HL-60 (cell line): ENCODE measurements around the gene ZNF837.

Source experiments
- GABPA ChIP-seq: IDR thresholded peaks from 2 replicates; pipeline ENCODE4 v1.6.1; 2012; ENCODE audit warnings: low read depth
- POLR2AphosphoS5 ChIP-seq: IDR thresholded peaks from 2 replicates; pipeline ENCODE4 v1.6.1; 2012; ENCODE audit warnings: low read depth
- SPI1 ChIP-seq: IDR thresholded peaks from 2 replicates; pipeline ENCODE4 v1.6.1; 2012; ENCODE audit warnings: low read depth, mild to moderate bottlenecking, borderline replicate concordance
- TF ChIP-seq, protein P1 (sequence below): IDR thresholded peaks from one replicate; pipeline ENCODE4 v1.5.1; 2011; ENCODE audit warnings: low read length, control low read depth, inconsistent platforms; ENCODE audit not compliant: insufficient read depth
- TF ChIP-seq, protein P2 (sequence below): IDR thresholded peaks from 2 replicates; pipeline ENCODE4 v1.6.1; 2012; ENCODE audit warnings: low read depth; ENCODE audit not compliant: insufficient replicate concordance

DNA sequence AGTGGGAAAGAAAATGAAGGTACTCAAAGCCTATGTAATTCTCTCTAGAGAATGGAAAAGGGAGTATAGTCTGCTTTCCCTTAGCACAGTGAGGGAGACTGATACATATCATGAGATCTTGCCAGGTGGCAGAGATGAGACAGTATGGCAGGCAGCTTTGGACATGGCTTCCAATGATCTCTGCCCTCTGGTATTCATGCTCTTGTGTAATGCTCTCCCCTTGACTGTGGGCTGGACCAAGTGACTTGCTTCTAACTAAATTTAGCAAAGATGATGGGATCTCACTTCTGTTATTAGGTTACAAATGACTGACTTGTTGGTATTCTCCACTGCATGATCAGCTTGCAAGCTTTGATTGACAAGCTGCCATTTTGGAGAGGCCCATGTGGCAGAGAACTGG, 48.9 kb upstream of the ZNF837 start:
- TF ChIP-seq, protein P1, sequence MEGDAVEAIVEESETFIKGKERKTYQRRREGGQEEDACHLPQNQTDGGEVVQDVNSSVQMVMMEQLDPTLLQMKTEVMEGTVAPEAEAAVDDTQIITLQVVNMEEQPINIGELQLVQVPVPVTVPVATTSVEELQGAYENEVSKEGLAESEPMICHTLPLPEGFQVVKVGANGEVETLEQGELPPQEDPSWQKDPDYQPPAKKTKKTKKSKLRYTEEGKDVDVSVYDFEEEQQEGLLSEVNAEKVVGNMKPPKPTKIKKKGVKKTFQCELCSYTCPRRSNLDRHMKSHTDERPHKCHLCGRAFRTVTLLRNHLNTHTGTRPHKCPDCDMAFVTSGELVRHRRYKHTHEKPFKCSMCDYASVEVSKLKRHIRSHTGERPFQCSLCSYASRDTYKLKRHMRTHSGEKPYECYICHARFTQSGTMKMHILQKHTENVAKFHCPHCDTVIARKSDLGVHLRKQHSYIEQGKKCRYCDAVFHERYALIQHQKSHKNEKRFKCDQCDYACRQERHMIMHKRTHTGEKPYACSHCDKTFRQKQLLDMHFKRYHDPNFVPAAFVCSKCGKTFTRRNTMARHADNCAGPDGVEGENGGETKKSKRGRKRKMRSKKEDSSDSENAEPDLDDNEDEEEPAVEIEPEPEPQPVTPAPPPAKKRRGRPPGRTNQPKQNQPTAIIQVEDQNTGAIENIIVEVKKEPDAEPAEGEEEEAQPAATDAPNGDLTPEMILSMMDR = no peak
- TF ChIP-seq POLR2AphosphoS5 (no peak), GABPA (no peak), SPI1 (no peak)
- TF ChIP-seq, protein P2, sequence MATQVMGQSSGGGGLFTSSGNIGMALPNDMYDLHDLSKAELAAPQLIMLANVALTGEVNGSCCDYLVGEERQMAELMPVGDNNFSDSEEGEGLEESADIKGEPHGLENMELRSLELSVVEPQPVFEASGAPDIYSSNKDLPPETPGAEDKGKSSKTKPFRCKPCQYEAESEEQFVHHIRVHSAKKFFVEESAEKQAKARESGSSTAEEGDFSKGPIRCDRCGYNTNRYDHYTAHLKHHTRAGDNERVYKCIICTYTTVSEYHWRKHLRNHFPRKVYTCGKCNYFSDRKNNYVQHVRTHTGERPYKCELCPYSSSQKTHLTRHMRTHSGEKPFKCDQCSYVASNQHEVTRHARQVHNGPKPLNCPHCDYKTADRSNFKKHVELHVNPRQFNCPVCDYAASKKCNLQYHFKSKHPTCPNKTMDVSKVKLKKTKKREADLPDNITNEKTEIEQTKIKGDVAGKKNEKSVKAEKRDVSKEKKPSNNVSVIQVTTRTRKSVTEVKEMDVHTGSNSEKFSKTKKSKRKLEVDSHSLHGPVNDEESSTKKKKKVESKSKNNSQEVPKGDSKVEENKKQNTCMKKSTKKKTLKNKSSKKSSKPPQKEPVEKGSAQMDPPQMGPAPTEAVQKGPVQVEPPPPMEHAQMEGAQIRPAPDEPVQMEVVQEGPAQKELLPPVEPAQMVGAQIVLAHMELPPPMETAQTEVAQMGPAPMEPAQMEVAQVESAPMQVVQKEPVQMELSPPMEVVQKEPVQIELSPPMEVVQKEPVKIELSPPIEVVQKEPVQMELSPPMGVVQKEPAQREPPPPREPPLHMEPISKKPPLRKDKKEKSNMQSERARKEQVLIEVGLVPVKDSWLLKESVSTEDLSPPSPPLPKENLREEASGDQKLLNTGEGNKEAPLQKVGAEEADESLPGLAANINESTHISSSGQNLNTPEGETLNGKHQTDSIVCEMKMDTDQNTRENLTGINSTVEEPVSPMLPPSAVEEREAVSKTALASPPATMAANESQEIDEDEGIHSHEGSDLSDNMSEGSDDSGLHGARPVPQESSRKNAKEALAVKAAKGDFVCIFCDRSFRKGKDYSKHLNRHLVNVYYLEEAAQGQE = no peak
